Activated T-cell treated with anti-CD3 and anti-CD28 coated beads for 1 hour (primary cell): ENCODE results near the gene IKBKE.
A peak's percentile ranks its signal among the peaks of the same experiment; 100 is the strongest.

Source experiments
- DNase-seq: peaks from one replicate; pipeline ENCODE4 v3.0.0-alpha.2; 2020; ENCODE audit warnings: low read depth

The IKBKE gene

GRCh38 chr1:206496131-206496793 lies 26.0 kb downstream of the IKBKE start:
- DNase-seq, result no peak

GRCh38 chr1:206497363-206497762 lies 27.1 kb downstream of the IKBKE start:
- DNase-seq, result no peak

DNA sequence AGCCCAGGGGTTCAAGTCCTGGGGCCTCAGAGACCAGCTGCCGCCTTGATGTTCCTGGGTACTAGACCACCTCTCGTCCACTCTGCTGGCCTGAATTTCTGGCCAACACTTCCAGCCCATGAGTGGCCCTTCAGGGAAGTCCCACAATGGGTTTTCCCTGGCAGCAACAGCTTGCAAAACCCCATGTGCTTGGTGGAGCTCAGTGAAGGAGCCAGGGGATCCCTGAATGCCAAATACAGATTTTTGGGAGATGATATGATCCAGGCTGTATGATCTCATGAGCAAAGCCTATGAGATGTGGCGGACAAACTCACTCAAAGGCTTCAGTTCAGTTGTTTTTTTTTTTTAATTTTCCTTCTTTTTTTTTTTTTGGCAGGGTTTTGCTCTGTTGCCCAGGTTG lies 27.5 kb downstream of the IKBKE start:
- DNase-seq, result no peak

DNA sequence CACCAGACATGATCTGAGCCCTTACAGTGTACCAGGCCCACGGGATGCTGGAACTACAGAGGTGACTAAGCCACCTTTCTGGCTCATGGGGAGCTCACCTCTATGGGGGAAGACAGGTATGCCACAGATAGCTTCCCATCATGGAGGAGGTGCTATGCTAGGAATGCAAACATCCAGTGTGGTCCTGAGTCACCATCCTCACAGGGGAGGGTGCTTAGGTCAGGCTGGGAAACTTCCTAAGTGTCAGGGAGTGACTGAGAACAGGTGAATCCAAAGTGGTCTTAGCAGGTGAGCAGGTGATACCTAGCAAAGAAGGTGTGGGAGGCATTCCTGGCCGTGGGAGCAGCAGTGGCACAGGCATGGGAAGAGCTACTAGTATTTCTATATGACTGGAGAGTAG lies 28.4 kb downstream of the IKBKE start:
- DNase-seq, result no peak

GRCh38 chr1:206500046-206500445 lies 29.8 kb downstream of the IKBKE start:
- DNase-seq, result no peak

DNA sequence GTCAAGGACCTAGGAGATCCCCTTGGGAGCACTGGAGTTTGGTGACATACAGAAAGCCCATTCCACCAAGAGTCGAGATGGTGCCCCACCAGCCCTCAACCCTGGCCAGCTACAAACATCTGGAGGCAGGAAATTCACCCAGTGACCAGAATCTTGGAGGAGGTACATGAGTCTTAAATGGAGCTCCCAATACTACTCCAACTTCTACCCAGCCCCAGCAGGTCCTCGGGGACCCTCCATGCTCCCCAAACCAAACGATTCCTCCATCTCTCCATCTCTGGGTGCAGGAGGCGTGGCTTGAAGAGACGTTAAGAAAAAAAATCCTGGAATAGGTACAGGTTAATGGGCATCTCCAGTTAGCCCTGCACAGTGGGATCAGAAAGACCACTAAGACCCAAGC lies 31.6 kb downstream of the IKBKE start:
- no peak for DNase-seq

DNA sequence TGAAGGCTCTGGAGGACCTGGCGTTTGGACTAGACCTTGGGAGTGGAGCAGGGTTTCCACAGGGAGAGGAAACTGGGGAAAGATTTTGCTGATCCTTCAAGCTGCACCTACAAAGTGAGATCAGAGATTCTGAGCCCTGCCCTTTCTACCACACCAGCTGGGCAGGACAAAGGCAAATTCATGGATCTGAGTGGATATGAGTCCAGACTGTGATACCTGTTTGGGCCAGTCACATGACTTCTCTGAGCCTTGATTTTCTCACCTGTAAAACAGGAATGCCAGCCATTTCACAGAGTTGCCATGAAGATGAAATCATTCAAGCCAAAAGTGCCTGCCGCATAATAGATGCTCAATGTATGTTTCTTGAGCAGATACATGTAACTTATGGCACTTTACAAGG lies 32.1 kb downstream of the IKBKE start:
- DNase-seq, result no peak

DNA sequence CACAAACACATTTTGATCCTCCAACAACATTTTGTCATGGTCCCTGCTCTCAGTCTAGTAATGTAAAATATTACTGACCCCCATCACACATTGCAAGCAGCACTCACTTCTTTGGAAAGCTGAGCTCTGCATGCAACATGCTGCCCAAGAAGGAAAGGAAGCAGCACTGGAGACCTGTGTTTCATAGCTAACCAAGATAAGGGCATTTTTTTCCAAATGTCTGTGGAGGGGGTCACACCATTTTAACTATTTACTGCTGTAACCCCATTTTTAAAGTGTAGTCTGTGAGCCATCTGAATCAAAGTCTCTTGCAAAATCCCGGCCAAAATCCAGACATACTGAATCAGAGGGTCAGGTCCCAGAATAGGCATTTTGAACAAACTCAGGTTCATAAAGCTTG lies 32.5 kb downstream of the IKBKE start:
- DNase-seq, result no peak

DNA sequence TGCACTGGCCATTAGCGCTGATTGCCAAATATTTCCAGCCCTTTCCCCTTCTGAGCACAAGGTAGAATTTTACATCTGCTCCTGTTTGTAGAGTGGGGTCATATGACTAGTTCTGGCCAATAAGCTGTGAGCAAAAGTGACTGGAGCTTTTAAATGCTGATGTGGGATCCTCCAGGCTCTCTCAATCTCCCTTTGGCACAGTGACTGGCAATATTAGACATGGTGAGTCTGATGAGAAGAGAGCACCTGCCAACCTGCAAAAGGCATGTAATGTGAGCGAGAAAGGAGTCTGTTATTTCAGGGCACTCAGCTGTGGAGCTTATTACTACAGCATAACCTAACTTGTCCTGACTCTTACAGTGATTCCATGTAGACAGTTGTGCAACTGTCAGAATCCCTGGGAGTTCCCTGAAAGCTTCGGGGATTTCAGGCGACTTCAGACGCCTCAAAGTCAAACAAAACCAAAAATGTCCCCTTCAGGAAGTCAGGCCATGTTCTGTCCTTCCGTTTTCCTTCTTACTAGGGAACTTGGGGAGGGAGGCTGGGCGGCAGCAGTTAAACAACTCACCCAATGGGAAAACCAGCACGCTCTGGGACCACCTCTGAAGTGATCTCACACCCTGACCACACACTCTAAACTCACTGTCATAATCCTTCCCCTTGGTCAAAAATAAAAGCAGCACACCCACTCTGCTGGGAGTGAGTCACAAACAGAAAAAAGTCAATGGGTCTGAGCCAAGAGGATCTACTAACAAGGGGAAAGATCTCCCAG lies 33.5 kb downstream of the IKBKE start:
- DNase-seq, result no peak

DNA sequence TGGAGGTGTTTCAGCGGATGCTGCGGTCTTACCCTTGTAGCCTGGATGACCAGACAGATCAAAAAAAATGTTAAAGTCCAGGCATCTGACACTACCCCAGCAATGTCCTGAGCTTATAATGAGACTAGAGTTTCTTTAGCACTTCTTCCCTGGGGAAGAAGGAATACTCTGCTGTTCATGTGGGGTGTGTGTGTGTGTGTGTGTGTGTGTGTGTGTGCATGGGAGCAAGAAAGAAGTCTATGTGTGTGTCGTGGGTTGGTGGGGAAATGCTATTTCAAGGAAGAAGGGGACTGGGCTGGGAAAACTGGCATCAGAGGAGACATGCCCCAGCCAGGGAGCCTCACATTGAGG lies 34.1 kb downstream of the IKBKE start:
- no peak for DNase-seq

GRCh38 chr1:206505702-206506355 lies 35.6 kb downstream of the IKBKE start:
- DNase-seq, result no peak

DNA sequence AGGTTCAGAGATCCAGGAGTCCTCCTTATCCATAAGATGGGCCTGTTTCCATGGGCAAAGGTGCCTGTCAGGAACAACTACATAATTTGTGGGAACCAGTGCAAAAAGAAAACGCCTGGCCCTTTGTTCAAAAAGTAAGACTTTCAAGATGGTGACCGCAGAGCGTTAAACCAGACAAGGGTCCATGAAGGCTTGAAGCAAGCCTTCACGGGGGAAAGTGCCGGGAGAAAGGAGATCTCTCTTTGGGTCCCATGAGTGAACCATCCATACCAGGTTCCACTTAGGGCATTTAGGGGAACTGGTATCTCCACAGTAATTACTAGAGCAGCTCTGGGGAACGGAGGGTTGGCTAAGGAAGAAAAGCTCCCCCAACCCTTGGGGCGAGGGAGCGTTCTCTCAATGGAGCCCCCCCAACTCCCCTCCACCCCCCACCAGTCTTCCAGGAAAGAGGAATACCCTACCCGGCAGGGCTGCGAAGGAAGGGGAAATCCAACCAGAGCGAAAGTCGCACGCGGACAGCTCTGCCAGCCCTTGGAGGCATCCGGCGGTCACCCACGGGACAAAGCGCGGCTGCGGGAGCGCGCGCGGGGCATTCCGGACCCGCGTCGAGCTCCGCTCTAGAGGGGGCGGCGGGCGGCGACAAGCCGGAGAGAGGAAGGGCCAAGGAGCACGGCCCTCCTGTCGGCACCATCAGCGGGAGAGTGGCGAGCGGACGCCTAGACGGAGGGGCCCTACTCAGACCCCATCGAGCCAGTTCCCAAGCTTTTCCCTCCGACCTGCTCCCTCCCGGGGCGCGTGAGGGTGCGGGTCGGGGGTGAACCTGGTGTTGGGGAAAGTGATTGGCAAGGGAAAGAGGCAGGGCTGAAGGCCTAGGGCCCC lies 36.4 kb downstream of the IKBKE start:
- DNase-seq, result no peak

DNA sequence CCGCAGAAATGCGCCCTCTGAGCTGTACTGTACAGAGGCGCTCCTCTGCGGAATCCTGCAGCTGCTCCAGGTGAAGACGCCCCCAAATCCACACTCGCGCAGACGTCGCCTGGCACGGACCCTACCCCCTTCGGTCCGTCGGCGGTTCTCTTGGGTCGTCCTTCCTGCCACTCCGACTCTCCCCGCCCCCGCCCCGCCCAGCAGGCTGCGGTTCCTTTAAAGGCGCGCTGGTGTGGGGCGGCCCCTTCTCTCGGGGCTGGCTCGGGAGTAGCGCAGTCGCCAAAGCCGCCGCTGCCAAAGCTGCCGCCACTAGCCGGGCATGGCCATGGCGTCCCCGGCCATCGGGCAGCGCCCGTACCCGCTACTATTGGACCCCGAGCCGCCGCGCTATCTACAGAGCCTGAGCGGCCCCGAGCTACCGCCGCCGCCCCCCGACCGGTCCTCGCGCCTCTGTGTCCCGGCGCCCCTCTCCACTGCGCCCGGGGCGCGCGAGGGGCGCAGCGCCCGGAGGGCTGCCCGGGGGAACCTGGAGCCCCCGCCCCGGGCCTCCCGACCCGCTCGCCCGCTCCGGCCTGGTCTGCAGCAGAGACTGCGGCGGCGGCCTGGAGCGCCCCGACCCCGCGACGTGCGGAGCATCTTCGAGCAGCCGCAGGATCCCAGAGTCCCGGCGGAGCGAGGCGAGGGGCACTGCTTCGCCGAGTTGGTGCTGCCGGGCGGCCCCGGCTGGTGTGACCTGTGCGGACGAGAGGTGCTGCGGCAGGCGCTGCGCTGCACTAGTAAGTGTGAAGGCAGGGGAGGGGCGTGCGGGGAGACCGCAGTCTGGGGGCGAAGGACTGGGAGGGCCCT lies 37.2 kb downstream of the IKBKE start, which contains the start of gene RASSF5:
Gene RASSF5 (plus strand): TSS at position 248 of the 846 bp plus-strand sequence. CDS start 72 bp downstream, at position 320.
- DNase-seq, result peak; percentile 72

DNA sequence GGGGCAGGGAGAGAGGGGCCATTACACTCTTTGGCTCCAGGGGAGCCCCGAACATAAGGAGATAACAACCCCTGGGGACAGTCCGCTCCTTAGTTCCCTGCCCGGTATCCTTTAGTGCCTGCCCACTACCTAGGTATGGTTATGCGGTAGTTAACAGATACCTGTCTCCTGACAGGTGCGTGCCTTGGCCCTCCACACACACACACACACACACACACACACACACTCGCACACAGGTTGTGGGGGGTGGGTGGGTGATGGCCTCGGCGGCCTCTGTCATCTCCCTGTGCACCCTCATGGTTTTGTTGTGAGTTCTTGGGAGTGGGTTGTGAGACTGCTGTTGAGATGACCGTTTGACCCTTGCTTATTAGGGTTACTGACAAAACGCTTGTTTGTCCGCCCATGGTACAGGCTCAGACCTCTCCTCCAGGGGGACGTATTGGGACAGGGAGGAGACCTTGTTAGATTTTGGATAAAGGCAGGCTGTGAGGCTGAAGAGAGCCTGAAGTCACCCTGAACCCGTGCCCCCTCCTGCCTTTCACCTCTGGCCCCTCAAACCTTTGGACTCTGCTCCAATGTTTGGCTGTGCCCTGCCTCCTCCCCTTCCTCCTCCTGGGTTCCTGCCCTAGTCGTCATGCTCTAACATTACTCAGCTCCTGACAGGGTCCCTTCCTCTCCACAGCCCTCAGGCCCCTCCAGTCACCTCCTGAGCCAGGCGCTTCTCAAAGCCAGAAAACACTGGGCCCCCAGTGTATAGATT lies 38.0 kb downstream of the IKBKE start:
- no peak for DNase-seq

DNA sequence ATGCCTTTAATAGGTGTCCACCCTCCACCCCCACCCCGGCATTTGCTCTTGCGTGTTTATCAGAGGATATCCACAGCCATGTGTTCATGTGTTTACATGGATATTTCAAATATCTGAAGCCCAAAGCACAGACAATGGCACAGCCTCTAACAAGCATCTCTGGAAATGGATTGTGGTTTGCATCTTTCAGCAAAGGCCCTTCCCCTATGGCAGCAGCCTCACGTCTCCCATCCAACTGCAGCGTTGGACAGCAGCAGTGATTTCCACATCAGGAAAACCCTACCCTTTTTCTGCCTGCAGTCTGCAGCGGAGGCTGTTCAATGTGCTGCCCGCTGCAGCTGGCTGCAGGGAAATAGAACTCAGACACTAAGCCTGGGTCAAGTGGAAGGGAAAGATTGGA lies 38.7 kb downstream of the IKBKE start:
- no peak for DNase-seq

GRCh38 chr1:206509612-206510257 lies 39.5 kb downstream of the IKBKE start:
- no peak for DNase-seq

DNA sequence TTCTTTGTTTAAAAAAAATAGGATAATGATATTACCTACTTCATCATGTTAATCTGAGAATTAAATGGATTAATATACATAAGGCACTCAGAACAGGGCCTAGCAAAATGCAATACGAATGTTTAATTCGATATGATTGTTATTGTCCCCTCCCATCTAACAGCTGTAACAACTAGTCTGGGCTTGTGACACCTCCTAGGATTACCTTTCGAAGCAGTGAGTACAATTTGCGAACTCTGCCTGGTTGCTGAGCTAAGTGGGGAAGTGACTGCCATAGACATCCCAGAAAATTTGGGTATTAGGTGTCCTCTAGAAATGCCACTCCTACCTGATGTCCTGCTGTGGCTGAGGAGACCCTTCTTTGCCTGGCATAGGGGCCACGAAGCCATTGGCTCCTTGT lies 40.1 kb downstream of the IKBKE start:
- DNase-seq, result no peak

- DNase-seq, result no peak
These were observed 41.2 kb downstream of the IKBKE start for GRCh38 chr1:206511362-206512057.

GRCh38 chr1:206512058-206512850 lies 42.0 kb downstream of the IKBKE start:
- DNase-seq, result no peak
